SHP77 treated with DMSO at 0.1 percent for 48 hours (cell line): ENCODE measurements around the gene LGALS9.
A peak's percentile ranks its signal among the peaks of the same experiment; 100 is the strongest.
"Not testable (repeated sequence)": the region's sequence is repeated elsewhere in the genome, so short reads cannot be mapped to it uniquely, and the experiment has no call there.

Experiments
- DNase-seq: peaks from one replicate; lab custom pipeline; 2025; lab: John Stamatoyannopoulos, UW

The LGALS9 gene

GRCh38 chr17:27654654-27655524 is 23.9 kb downstream of the LGALS9 start:
- DNase-seq, result peak; percentile 57

- DNase-seq, result not testable (repeated sequence)
These were observed 24.6 kb downstream of the LGALS9 start for GRCh38 chr17:27655525-27656111.

GRCh38 chr17:27656620-27657019 is 25.6 kb downstream of the LGALS9 start:
- not testable (repeated sequence) for DNase-seq

GRCh38 chr17:27657620-27658019 is 26.6 kb downstream of the LGALS9 start:
- no peak for DNase-seq

- no peak for DNase-seq
These were observed 28.7 kb downstream of the LGALS9 start for GRCh38 chr17:27659683-27660082.

DNA sequence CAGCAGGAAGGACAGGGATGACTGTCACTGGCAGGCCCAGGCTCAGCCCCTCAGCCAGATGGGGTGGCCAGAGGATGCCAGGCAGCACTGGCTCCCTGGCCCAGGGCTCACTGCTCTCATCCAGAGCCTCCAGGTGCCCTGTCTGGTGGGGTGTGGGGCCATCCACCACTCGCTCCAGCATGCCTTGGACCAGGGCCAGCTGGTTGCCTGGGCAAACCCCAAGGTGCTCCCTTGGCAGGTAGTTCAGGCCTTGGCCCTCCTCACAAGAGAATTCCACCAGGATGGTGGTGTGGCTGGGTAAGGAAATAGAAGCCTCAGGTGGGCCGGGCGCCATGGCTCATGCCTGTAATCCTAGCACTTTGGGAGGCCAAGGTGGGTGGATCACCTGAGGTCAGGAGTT is 29.4 kb downstream of the LGALS9 start:
- DNase-seq, result no peak

- no peak for DNase-seq
These were observed 33.1 kb downstream of the LGALS9 start for GRCh38 chr17:27663936-27664605.

GRCh38 chr17:27664606-27664965 is 33.6 kb downstream of the LGALS9 start:
- DNase-seq, result no peak

- DNase-seq, result no peak
These were observed 34.6 kb downstream of the LGALS9 start for GRCh38 chr17:27665549-27665948.

GRCh38 chr17:27666270-27666669 is 35.3 kb downstream of the LGALS9 start:
- DNase-seq, result not testable (repeated sequence)

GRCh38 chr17:27666831-27667560 is 36.0 kb downstream of the LGALS9 start:
- DNase-seq, result no peak

DNA sequence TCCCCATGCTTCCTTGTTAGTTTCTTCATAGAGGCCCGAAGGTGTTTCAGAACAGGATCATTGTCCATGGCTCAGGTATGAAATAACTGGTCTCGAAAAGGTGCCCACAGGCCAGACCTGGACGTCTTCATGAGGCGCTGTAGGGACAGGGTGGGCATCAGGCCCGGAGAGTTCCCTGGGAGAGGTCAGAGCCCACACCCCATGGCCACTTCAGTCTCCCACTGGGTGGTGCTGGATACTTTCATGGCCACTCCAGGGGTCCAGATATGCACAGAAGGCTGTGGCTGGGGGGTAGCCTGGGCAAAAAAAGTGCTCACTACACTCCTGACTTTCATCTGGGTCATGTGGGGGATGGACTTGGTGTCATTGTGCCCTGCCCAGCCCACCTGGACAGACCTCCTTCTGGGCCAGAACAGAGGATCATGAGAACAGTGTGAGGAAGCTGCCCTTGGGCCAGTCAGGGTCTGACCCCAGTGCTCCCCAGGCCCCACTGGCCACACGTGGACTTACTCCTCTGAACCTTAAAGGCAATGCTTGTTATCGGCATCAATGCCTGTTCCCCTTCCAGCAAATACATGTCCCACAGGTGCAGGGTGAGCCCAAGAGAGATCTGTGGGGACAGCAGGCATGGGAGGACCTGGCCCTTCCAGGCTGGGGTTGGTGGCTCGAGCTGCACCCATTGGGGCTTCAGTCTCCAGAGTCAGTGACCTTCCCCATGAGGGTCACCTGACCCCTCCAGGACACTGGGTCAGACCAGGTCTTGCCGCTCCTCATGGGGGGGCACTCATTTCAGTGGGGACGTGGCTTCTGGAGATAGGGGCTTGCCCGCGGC is 36.9 kb downstream of the LGALS9 start:
- DNase-seq, result no peak

- no peak for DNase-seq
These were observed 37.5 kb downstream of the LGALS9 start for GRCh38 chr17:27668488-27668823.

DNA sequence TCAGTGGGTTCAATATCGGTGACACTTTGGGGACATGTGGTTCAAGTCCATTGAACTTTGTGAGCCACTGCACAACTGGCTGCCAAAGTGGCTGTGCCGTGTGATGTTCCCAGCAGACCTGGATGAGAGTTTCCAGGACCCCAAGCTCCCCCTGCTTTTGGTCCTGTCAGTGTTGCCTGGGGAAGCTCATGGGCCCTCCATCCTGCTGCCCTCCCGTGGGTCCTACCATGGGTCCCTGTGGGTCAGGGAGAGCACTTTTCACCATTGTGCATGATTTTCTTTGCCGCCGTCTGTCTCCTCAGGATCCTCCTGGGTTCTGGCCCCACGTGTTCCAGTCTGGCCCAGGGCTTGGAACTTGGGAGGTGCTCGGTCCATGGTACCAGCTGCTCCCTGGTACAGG is 38.1 kb downstream of the LGALS9 start:
- DNase-seq, result no peak

DNA sequence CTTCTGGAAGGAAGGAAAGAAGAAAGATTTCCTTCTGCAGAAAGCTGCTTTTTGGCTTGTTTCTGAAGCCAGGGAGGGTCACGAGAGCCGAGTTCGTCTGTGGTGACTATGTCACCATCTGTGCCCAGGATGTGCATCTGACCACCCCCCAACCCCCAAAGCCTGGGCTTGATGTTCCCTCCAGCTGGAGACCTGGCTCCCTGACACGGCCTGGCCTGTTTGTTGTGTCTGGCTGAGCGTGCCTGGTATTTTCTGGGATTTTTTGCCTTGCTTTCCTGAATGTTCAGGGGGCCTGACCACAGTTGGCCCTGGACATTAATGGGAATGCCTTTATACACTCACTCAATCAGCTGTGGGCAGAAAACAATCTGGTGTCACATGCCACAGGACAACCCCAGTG is 38.9 kb downstream of the LGALS9 start:
- DNase-seq, result no peak

GRCh38 chr17:27670791-27671590 is 40.0 kb downstream of the LGALS9 start:
- no peak for DNase-seq

DNA sequence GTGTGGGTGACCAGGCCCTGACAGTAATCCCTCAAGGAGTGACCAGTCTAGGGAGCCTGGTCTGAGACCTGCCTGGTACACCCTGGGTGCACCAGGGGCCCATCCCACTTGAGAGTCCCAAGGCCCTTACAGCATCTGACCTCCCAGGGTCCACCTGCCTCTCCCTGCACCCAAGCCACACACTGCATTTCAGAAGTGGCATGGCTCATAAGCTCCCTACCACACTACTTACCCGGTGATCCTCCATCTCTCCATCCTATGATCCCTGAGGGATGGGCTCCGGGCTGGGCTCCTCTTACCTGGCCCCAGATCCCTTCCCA is 40.6 kb downstream of the LGALS9 start:
- DNase-seq, result no peak

DNA sequence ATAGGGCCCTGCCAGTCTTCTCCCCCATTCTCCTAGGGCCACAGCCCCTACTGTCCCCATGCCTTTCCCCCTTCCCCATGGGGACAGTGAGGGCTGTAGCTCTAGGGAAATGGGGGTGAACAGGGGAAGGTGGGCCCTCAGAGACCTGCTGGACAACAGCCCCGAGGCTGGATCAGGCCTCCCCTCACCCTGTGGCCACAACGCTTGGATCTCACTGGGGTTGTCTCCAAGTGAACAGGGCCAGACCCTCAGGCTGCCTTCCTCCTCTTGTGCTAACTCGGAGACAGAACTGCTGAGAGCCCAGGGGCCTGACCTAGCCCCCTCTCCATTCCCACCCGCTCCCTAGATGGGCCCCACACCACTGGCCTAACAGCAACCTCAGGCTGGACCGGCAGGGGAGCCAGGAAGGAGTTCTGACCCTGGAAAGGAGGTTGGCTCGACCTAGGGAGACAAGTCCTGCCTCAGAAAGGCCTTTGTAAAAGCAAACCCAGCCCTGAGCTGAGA is 41.0 kb downstream of the LGALS9 start:
- not testable (repeated sequence) for DNase-seq

- no peak for DNase-seq
These were observed 43.3 kb downstream of the LGALS9 start for GRCh38 chr17:27674335-27674734.

DNA sequence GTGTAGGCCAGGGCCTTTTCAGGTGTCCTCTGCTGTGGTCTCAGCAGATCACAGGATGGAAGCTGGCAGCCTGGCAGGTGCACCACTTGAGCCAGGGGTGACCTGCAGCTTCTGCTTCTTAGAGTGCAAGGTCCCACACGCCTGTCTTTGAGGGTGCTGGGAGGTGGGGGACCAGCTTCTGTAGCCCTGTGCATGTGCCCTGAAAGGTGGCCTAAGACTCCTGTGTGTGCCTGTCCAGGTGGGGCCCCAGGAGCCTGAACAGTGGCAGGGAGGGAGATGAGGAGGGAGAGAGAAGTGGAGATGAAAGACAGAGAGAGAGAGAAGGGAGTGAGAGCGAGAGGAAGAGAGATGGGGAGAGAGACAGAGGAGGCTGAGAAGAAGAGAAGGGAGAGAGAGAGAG is 46.2 kb downstream of the LGALS9 start:
- no peak for DNase-seq

DNA sequence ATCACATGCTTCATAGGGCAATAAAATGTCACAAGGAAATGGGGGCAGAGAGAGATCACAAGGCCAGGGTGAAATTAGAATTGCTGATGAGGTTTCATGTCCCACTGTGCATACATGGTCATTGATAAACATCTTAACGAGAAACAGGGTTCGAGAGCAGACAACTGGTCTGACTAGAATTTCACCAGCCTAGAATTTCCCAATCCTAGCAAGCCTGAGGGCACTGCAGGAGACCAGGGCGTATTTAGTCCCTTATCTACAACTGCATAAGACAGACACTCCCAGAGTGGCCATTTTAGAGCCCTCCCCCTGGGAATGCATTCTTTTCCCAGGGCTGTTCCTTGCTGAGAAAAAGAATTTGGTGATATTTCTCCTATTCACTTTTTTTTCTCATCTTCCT is 55.3 kb downstream of the LGALS9 start:
- DNase-seq, result not testable (repeated sequence)
